ACHN (cell line): ENCODE measurements around the gene IL33.

Experiments
- DNase-seq: peaks from one replicate; pipeline ENCODE4 v3.0.0-alpha.2; 2015
- in situ Hi-C: cut with HindIII; loops from 2 replicates; pipeline ENCODE4 v1.10.0; 2017; ENCODE audit warnings: low sequenced_read_pairs, low pct_ligation_motif_present, low pct_unique_long_range_greater_than_20kb

The IL33 gene

DNA sequence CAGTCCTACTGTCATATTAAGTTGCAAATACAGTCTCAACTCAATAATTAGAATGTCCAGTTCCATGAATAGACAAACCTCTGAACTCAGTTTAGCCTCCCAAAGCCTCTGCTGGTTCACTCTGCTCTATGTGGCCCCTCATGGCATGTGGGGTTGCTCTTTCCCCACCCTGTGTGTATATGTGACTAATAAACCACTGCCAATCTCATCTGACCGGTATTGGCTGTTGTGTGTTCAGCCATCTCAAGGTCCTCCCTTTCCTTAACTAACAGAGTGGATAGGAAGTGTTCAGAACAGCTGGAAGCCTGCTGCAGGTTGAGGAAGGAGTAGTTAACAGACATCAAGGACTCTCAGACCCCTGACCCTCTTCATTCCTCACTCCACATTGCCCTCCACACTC, 55.3 kb downstream of the IL33 start:
- in situ Hi-C loops = no loop called here

DNA sequence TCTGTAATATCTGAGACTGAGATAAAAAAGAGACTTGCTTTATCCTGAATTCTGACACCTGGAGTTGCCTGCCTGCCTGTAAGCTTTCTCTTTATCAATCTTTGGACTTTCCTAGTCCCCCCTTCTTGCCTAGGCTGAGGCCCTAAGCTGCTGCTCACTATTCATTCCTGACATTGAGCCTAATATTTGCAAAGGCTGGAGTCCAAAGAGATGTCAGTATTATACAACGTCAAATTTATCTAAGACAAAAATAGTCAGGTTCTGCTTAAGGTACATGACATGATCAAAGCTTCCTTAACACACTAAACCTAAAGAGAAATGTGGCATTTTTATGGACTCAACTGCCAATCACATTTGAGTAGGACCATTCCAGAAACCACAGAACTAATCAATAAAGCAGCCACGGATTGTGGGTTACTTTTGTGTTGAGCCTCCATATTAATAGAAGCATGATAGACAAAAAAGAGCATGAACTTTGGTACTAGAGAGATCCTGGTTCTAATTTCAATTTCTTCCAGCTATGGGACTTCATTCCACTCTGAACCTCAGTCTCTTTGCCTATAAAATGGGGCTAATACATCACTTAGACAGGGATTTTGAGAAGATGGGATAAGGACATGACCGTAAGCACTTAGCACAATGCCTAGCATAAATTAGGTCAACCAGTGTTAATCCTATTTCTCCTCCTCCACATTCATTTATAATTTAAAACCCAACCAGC, 56.1 kb downstream of the IL33 start:
- no peak for DNase-seq
- in situ Hi-C loops = no loop called here

More for the DNA sequence above, 55.3 kb downstream of the IL33 start:
- DNase-seq = no peak

DNA sequence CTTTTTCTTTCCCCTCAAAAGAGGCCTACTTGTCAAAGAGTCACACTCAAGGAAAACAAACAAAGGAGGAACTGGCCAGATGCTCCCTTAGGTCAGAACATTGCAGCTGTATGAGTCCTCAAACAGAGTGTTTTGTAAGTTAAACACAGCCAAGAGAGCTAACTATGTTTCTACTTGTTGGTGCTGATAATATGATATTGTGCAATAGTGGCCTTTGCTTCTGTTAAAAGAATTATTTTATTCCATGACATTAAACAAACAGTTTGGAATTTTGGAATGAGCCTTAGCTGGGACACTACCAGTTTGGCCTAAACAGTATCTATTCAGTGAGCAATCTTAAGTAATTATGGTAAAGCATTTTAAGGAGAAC, 56.6 kb downstream of the IL33 start:
- in situ Hi-C loops = no loop called here
- DNase-seq = no peak

DNA sequence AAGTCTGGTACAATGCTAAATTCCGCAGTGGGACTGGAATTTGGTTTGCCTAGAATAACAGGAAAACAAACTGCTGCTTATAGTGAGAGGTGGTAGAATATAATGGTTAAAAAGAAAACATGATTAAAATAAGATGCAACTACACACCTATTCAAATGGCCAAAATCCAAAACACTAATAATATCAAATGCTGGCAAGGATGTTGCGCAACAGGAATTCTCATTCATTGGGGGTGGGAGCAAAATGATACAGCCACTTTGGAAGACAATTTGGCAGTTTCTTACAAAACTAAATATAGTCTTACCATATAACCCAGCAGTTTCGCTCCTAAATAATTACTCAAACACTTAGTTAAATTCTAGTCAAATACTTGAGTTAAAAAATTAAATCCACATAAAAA, 61.8 kb downstream of the IL33 start:
- no peak for DNase-seq
- in situ Hi-C loops = no loop called here

DNA sequence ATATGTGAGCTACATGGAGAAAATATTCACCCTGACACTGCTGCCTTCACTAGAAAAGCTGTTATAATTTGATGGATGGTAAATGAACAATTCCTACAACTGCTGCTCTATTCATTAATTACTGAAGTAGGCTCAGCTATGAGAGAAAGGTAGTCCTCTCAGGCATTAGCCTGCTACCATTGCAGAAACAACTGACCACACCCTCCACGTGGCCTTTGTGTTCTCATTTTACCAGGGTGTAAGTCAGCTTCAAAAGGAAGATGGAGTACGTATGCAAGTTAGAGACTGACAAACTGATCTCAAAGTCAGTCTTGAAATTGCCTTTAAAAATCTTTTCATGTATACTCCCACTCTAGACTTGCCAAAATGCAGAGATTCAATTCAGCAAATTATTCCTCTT, 86.3 kb downstream of the IL33 start:
- no peak for DNase-seq
- in situ Hi-C loops = no loop called here

DNA sequence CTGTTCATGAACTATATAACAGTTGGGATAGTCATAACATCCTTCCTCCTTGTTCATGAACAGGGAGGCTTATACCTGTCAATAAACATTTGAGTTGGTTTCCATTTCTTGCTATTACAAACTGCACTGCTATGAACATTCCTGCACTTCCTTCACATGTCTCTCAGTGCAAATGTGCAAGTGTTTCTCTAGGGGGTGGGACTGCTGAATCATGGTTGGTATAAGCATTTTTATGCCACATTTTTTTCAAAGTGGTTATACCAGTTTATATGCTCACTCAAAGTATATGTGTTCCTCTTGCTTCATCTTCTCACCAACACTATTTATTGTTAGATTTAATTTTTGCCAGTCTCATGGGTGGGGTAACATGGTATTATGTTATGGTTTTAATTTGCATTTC, 86.8 kb downstream of the IL33 start:
- DNase-seq = no peak
- in situ Hi-C loops = no loop called here

DNA sequence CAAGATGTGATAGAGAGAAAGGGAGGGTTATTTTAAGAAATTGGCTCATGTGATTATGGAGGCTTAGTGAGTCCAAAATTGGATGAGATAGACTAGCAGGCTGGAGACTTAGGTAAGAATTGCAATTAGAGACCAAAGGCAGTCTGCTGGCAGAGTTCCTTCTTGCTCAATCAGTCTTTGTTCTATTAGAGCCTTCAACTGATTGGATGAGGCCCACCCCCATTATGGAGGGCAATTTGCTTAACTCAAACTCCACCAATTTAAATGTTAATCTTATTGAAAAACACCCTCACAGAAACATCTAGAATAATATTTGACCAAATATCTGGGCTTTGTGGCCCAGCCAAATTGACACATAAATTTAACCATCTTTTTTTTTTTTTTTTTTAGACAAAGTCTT, 88.6 kb downstream of the IL33 start:
- in situ Hi-C loops = no loop called here

DNA sequence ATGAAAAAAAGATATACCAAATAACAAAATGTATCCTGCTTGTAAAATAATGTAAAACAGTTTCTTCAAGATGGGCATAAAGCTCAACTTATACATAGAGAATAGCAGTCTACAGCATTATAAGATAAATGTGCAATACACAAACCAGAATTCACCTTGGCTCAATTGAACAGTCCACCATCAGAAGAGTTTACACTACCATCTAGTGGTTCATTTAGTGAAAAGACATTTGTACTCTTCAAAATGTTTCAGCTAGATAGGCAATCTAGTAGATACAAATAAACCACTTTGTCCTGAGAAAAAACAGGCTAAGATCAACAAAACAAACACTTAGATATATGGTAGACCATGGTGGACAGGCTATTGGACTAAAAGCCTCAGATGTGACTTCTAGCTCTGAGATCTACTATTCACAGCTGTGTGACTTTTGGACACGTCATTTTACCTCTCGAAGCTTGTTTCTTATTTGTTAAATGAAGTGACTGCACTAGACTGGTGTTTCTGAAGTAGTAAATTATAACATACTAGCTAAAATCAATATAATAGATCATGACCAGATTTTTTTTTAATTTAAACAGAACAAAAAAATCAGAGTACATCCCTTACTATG, 90.5 kb downstream of the IL33 start:
- in situ Hi-C loops = no loop called here
- DNase-seq = peak; percentile 40

More for the DNA sequence above, 88.6 kb downstream of the IL33 start:
- DNase-seq = no peak
